ENCODE data around the gene GOLGA2.

GRCh38 chr9:128226412-128226801 lies 49.4 kb downstream of the GOLGA2 start:
- TF ChIP-seq CTCF (IDR thresholded peaks at IDR 0.05; ENCODE audit: insufficient read depth, low read length, poor library complexity, severe bottlenecking), result no peak
- no peak for TF ChIP-seq EZH2phosphoT487 (conservative IDR thresholded peaks at IDR 0.05; ENCODE audit: low read length)

All from SU-DHL-6 (cell line).